Measurements from ENCODE around the gene C1orf105. TPM values are rescaled to one million over a fixed set of nuclear protein-coding genes. Genes with fewer than 3 reads are reported as not detected.

C1orf105 gene
- total and polyA plus RNA-seq, 2 of the 8 experiments (the other 6 are each of a cell fraction or from before 2014, with no cell fraction given): not detected

- no peak overlapping the region for H2BK15ac ChIP-seq (ENCODE audit: low read length)
- no peaks in the 10 kb centered on the region for H3K79me2 ChIP-seq (ENCODE audit: control insufficient read depth in 1 of 2, insufficient read depth in 2 of 2, low read length in 2 of 2)
- H3K4me2 ChIP-seq (ENCODE audit: insufficient read depth in 1 of 2, low read depth in 2 of 2, low read length in 2 of 2): no peak overlapping the region
- FAIRE-seq: no peak
- H3K4me1 ChIP-seq (replicated peaks in 1 of 4; ENCODE audit: control insufficient read depth in 3 of 4, insufficient read depth in 4 of 4, low read length in 3 of 4): peaks cover 0 to 7% (median 3%) of the 10 kb centered on the region in 4 experiments; a peak in 5 of 7 replicates
- no peak overlapping the region for H3K27ac ChIP-seq (ENCODE audit: low read depth, low read length)
- no peaks in the 10 kb centered on the region for H3K23me2 ChIP-seq (ENCODE audit: low read depth, low read length)
- H3K4me3 ChIP-seq (ENCODE audit: extremely low read depth in 1 of 4, insufficient read depth in 2 of 4, low read depth in 3 of 4, low read length in 4 of 4): no peak overlapping the region
- ChIA-PET POLR2A (ENCODE audit: partially characterized antibody) (no interaction called here), CTCF (ENCODE audit: partially characterized antibody) (interaction anchor here (1.6 to 2.0 kb wide), 2 partner anchors 16 to 18 kb away, joined by 4 to 7 read pairs; no protein-coding TSS in a partner anchor)
- DNase-seq (ENCODE audit: low read depth in 1 of 2, low spot score in 2 of 2): no peak
- H3K23ac ChIP-seq (ENCODE audit: insufficient read length): no peak overlapping the region
- no peak overlapping the region for H2BK5ac ChIP-seq (ENCODE audit: low read depth, low read length)
- H4K8ac ChIP-seq (ENCODE audit: extremely low read depth, insufficient read depth, low read length): no peak overlapping the region
- H2AK5ac ChIP-seq (ENCODE audit: low read depth, low read length): no peak overlapping the region
- H3K9me3 ChIP-seq (ENCODE audit: insufficient read depth in 2 of 2, low read depth in 1 of 2, low read length in 1 of 2): no peaks in the 10 kb centered on the region
- no peak overlapping the region for H3K56ac ChIP-seq (replicated peaks; ENCODE audit: insufficient read length, low read depth, low read length)
- H3K4ac ChIP-seq (replicated peaks; ENCODE audit: insufficient read length, low read depth, low read length): no peak overlapping the region
- no peak overlapping the region for H2BK12ac ChIP-seq (ENCODE audit: low read depth, low read length)
- no peak overlapping the region for H3K14ac ChIP-seq (ENCODE audit: insufficient read length)
- no peak overlapping the region for H4K5ac ChIP-seq (ENCODE audit: insufficient read length, low read depth, low read length)
- no peaks in the 10 kb centered on the region for H3K36me3 ChIP-seq (ENCODE audit: control insufficient read depth in 2 of 4, insufficient read depth in 4 of 4, low read length in 3 of 4)
- no peak overlapping the region for H3K9ac ChIP-seq (replicated peaks in 1 of 4; ENCODE audit: extremely low read depth in 1 of 4, low read depth in 3 of 4, low read length in 3 of 4)
- H2AFZ ChIP-seq (ENCODE audit: low read length): no peak overlapping the region
- no peaks in the 10 kb centered on the region for H4K20me1 ChIP-seq (replicated peaks in 1 of 2; ENCODE audit: control insufficient read depth in 1 of 2, insufficient read depth in 2 of 2, low read length in 2 of 2)
- no peaks in the 10 kb centered on the region for H3K79me1 ChIP-seq (ENCODE audit: low read depth, low read length)
- H4K91ac ChIP-seq (replicated peaks; ENCODE audit: insufficient read length, low read length): no peak overlapping the region
- H2BK20ac ChIP-seq (ENCODE audit: low read length): no peak overlapping the region
- WGBS, 2 experiments (ENCODE audit: extremely low coverage in 1 of 2, insufficient coverage in 1 of 2, insufficient read length in 1 of 2, insufficient replicate concordance in 2 of 2, low coverage in 1 of 2, low lambda C conversion rate in 2 of 2, missing lambda C conversion rate in 1 of 2): 74% methylated on average over 3 of the region's 3 CpGs; no CpG with 5 or more reads in 1 of the 2 experiments
- no peak overlapping the region for H2BK120ac ChIP-seq (replicated peaks; ENCODE audit: low read depth, low read length)
- no peak overlapping the region for H3K18ac ChIP-seq (ENCODE audit: extremely low read depth, low read length)
- peaks cover 0 to 1% (median 0%) of the 10 kb centered on the region in 4 experiments; a peak in 1 of 7 replicates for H3K27me3 ChIP-seq (replicated peaks in 1 of 4; ENCODE audit: control insufficient read depth in 3 of 4, extremely low read depth in 1 of 4, insufficient read depth in 3 of 4, low read length in 3 of 4)
- no peak for TF ChIP-seq TAF7 (optimal IDR thresholded peaks at IDR 0.05; ENCODE audit: borderline replicate concordance, low read depth, low read length)
- no peak for TF ChIP-seq BRCA1 (IDR thresholded peaks at IDR 0.05; ENCODE audit: low read depth, low read length)
- no peak for TF ChIP-seq SP1 (IDR thresholded peaks at IDR 0.05; ENCODE audit: low read depth, low read length)
- TF ChIP-seq EGR1 (IDR thresholded peaks at IDR 0.05; ENCODE audit: borderline replicate concordance, low read depth, low read length): no peak
- TF ChIP-seq SP4 (IDR thresholded peaks at IDR 0.05; ENCODE audit: low read length): no peak
- no peak for TF ChIP-seq GTF2F1 (IDR thresholded peaks at IDR 0.05; ENCODE audit: borderline replicate concordance, low read depth, low read length)
- no peak for TF ChIP-seq SUZ12 (IDR thresholded peaks at IDR 0.05; ENCODE audit: low read length)
- TF ChIP-seq KDM1A (IDR thresholded peaks at IDR 0.05; ENCODE audit: borderline replicate concordance, low read length): no peak
- TF ChIP-seq CBX5 (IDR thresholded peaks at IDR 0.05; ENCODE audit: low read depth, low read length): no peak
- no peak for TF ChIP-seq RAD21 (IDR thresholded peaks at IDR 0.05 in 1 of 2, conservative IDR thresholded peaks at IDR 0.05 in 1 of 2; ENCODE audit: low read depth in 2 of 2, low read length in 2 of 2)
- TF ChIP-seq CEBPB (IDR thresholded peaks at IDR 0.05; ENCODE audit: low read depth, low read length): no peak
- TF ChIP-seq EZH2 (IDR thresholded peaks at IDR 0.05; ENCODE audit: low read depth, low read length, severe bottlenecking): no peak
- TF ChIP-seq HDAC2 (IDR thresholded peaks at IDR 0.05; ENCODE audit: borderline replicate concordance in 1 of 2, low read depth in 2 of 2, low read length in 2 of 2): no peak
- no peak for TF ChIP-seq JUN (IDR thresholded peaks at IDR 0.05; ENCODE audit: low read depth, low read length)
Measured at GRCh38 chr1:172383536-172383935, 36.9 kb upstream of the C1orf105 start.
